ENCODE results near the gene THRAP3. TPM values are rescaled to one million over a fixed set of nuclear protein-coding genes. Genes with fewer than 3 reads are reported as not detected.

Gene THRAP3
- total and polyA plus RNA-seq, 9 of the 15 experiments (the other 6 are each of a cell fraction or from before 2014, with no cell fraction given), result 66.2 to 135 (median 113) TPM

- TF ChIP-seq ARID4B (CRISPR knock-in tag; IDR thresholded peaks at IDR 0.05), result no peak
- TF ChIP-seq MAFG (tag; conservative IDR thresholded peaks at IDR 0.05), result peak; percentile 94
- TF ChIP-seq PHB2 (IDR thresholded peaks at IDR 0.05; ENCODE audit: low read depth), result no peak
- TF ChIP-seq HES1 (IDR thresholded peaks at IDR 0.05; ENCODE audit: low read depth), result 0 out of 2 replicates have a peak, but pooled peaks have one; percentile 28
- no peak for TF ChIP-seq ERF (CRISPR knock-in tag; IDR thresholded peaks at IDR 0.05)
- TF ChIP-seq ZNF77 (CRISPR knock-in tag; IDR thresholded peaks at IDR 0.05), result no peak
- no peak for TF ChIP-seq ESRRA (IDR thresholded peaks at IDR 0.05; ENCODE audit: borderline replicate concordance, low read depth)
- TF ChIP-seq NRF1 (conservative IDR thresholded peaks at IDR 0.05 in 1 of 2, IDR thresholded peaks at IDR 0.05 in 1 of 2), result peak in 1 of 2 experiments; percentile 28; a peak in 2 of 4 replicates
- TF ChIP-seq XRCC5 (IDR thresholded peaks at IDR 0.05; ENCODE audit: low read depth, low read length), result 0 out of 2 replicates have a peak, but pooled peaks have one; percentile 12
- TF ChIP-seq MED1 (CRISPR knock-in tag; IDR thresholded peaks at IDR 0.05; ENCODE audit: borderline replicate concordance), result no peak
- TF ChIP-seq LCOR (CRISPR knock-in tag; IDR thresholded peaks at IDR 0.05), result no peak; the same call in 1 of the 2 replicates
- peak; percentile 97 for TF ChIP-seq ZNF316 (IDR thresholded peaks at IDR 0.05)
- TF ChIP-seq NCOR1 (IDR thresholded peaks at IDR 0.05), result peak; percentile 33; the same call in 1 of the 2 replicates
- peak; percentile 58 for TF ChIP-seq GTF2E2 (tag; IDR thresholded peaks at IDR 0.05)
- peak; percentile 66; the same call in 1 of the 2 replicates for TF ChIP-seq TOE1 (IDR thresholded peaks at IDR 0.05; ENCODE audit: borderline replicate concordance)
- TF ChIP-seq TOE1 (CRISPR knock-in tag; IDR thresholded peaks at IDR 0.05; ENCODE audit: borderline replicate concordance, low read depth), result no peak
- no peak for TF ChIP-seq NR3C1 (CRISPR knock-in tag; IDR thresholded peaks at IDR 0.05)
- TF ChIP-seq CEBPZ (IDR thresholded peaks at IDR 0.05; ENCODE audit: borderline replicate concordance, low read depth, low read length), result no peak
- TF ChIP-seq NR2C1 (IDR thresholded peaks at IDR 0.05), result peak; percentile 67; the same call in 1 of the 2 replicates
- peak; percentile 77 for TF ChIP-seq NR2C1 (tag; IDR thresholded peaks at IDR 0.05)
- 0 out of 2 replicates have a peak, but pooled peaks have one; percentile 6 for TF ChIP-seq KLF16 (IDR thresholded peaks at IDR 0.05)
- no peak for TF ChIP-seq KAT8 (IDR thresholded peaks at IDR 0.05; ENCODE audit: low read depth)
- peak; percentile 98 for TF ChIP-seq SMARCE1 (IDR thresholded peaks at IDR 0.05)
Observed at GRCh38 chr1:36248250-36248894, 24.1 kb downstream of the THRAP3 start (continued).

All from K562 (cell line).